NCI-H226 (cell line): ENCODE results near the gene HOXB5.

Experiments used
- DNase-seq: peaks from one replicate; pipeline ENCODE4 v3.0.0-alpha.2; 2015

HOXB5 gene

DNA sequence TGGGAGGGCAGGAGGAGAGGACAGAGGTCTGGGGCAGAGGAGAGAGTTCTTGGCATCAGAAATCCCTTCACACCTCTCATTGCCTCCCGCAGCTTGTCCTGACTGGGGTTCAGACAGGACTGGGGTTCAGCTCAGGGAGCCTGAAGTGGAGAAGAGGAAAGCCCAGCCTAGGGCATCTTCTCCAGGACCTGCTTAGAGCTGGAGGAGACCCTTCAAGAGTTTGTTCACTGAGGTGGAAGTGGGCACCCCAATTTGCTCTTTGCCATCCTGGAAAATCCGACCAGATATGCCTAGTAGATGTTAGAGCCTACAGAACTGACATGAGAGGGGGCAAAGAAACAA lies 5.5 kb downstream of the HOXB5 start:
- DNase-seq, result no peak

DNA sequence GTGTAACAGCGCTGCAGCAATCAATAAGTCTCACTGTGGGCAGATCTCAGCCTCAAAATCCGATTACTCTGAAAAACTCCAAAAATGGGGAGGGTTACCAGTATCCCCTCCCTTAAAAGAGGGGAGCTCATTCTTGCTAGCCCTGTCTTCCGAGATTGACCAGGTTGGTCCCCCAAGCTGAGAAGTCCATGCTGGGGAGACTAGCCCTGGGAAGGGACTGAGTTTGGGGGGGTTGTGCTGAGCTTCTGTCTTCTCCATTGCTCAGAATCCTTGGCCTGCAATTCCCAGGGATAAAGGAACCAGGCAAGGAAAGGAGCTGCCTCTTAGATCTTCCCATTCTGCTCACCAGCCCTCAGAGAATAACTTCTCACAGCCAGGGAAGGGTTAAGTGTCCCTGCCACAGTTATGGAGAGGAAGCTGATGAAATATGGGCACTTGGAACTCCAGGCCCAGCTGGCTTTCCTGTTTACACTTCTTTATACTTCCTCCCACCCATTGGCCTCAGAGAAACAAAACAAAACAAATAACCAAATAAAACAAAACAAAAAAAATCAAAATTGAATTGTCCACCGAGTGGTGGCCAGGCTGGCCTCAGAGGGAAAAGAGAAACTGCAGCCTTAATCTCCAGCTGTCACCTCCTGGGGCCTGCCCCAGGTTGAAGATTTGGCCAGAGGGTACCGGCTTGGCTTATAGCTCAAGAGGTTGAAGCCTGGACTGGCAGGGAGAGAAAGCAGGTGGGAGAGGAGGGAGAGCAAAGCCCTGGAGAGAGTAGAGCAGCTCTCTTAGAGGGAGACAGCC lies 6.1 kb downstream of the HOXB5 start:
- DNase-seq, result no peak

DNA sequence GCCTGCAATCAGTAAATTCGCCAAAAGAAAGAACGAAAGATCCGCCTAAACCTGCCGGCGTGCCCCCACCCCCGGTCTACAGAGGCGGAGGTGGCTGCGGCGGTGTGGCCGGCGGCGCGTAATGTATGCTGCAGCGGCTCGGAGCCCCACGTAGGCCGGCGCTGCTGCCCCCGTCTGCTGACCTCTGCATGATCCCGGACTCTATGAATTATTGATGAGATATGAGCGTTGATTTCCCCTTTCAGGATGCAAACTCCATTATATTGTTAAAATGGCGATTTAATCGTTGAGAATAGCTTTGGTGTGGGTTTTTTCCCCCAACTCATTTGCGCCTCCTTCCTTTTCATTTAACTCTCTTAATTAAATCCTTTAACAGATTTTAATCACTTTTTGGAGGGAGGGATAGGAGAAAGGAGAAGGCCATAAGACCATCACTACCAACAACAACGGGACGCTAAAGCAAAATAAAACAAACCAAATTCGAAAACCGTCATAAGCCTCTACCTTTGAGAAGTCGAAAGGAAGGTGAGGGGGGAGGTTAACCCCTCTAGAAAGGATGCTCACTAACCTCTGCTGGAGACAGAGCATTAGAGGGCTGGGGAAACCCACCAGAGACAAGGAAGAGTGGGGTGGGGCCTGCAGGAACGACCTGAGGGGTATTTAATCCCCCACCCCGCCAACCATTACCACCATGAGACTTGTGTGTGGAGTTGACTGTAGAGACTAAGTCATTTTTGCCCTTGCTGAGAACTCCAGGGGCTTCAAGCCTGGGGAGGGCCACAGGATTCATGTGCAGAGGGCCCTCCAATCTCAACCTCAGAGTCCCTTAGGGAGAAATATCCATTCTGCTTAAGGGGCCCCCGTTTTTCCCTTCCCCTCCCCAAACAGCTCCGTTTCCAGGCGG lies 7.0 kb downstream of the HOXB5 start:
- DNase-seq, result no peak

DNA sequence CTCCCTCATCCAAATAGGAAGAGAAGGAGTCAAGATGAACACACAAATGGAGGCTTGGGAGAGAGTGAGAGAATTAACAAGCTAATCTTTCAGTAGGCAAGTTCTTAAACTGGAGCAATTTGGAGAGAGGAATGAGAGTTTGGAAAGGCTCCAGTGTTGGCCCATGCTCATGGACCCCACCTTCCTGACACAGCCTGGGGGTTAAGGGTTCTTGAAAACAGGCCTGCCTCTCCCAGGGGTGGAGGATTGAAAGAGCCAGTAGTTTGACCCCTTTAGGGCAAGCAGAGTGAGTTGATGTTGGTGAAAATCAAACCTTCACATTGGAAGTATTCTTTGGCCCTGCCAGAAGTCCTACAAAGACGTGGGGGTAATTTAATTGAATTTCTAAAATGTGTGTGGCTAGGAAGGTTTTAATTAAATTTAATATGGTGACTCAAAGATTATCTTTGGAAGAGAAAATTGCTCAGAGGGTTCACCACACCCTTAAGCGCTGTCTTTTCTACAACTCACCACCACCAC lies 9.3 kb downstream of the HOXB5 start:
- DNase-seq, result no peak

DNA sequence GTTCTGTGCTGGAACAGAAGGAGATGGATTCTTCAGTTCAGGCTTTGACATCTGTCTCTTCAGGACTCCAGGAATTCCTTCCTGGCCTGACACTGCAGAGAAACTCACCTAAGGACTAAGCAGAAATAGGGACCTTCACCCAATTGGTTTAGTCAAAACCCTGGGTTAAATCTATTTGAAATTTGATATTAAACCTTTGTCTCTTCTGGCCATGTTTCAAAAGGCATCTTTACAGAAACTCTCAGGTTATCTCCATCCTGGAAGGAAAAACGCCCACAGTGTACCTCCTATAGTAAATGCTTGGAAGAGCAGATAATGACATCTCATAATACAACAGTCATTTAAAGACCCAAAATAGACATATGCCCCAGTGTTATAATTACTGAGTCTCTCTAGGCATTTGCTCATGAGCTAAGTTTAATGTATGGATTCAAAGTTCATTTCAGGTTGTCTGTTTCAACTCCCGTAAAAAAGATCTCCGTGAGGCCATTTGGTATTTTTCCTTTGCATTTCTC lies 9.8 kb downstream of the HOXB5 start:
- DNase-seq, result no peak

DNA sequence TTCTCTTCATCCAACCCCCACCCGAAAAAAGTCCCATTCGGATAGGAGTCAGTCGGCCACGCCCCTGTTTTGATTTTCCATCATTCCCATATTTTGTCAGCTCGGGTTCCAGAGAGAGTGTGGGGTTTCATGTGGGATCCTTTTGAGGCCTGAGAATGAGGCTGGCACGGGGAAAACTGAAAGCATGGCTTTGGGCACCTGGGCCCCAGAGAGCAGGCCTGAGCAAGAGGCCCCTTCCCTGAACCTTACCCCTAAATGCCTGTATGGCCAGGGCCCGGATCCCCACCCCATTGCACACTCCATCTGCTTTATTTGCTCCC lies 10.9 kb downstream of the HOXB5 start:
- DNase-seq, result no peak

DNA sequence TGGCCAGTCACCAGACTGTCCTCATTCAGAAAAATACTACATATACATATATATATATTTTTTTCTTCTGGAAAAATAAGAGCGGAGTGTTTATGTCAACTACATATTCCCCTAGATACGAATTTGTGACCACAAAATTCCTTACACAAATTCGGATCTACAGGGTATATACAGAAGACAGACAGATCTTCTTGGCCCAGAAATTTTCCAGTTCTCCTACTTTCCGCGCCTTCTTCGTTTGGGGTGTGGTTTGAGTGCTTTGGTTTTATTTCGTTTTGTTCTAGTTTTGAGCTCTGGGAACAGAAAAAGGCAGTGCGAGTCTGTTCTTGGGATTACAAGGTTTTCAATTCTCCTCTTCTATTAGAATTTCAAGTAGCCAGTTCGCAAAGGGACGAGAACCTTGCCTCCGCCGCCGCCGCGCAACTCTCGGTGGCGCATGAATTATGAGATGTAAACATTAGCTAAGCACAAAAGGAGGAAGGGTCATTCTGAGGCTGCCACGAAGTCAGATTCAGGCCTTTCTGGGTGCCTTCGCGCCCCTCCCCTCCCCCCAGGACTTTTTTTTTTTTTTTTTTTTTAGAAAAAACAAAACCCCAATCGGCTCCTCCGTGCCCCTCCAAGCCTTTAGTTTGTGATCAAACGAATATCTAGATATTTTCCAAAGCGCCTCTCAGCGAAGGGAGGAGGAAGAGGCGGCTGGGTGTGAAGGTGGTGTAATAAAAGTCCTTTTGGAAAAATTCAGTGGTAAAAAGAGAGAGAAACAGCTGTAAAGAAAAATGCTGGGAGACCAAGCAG lies 13.6 kb downstream of the HOXB5 start:
- DNase-seq, result no peak

DNA sequence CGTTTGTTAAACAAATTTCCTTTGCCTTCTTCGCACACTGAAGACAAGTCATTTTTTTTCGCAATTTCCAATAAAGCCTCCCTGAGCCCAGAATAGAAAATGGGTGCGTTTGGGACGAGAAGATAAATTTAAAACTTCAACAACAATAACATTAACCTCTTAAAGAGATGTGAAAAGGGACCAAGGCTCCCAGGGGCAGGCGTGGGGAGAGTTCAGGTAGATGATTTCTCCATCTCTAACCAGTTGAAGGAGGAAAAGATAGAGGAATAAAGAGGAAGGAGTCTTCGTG lies 14.2 kb downstream of the HOXB5 start:
- no peak for DNase-seq

DNA sequence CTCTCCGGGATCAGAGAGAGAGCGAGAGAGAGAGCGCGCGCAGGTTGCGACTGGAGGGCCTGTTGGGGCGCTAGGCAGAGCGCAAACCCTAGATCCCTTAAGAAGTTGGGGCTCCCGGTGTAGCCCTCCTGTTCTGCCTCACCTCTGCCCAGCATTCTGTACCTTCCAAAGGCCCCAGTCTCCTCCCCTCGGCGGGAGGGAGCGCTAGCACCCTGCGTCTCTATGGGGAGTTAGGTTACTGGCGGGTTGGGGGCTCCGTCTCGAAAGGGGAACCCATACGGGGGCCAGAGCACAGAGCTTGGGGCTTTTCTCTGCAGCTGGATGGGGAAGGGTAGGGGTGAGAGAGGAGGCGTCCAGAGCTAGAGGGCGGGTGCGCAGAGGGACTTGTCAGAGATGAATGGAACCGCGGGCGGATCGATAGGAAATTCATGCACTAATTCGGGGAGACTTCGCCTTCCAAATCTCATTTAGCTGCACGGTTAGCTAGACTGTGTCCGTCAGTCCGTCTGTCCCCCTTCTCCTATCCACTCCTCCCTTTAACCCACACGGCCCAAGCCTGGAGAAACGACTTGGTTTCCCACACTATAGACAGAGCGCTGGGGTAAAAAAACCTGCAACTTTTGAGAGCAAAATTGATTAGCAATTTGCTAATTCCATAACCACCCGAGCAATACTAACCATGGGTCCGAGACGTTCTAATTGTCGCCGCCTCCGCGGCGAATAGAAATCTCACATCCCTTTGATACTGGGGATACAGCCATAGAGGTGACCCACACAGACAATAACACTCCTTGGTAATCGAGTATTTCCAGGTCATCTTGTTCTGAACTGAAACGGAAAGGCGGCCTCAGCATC lies 14.7 kb downstream of the HOXB5 start:
- no peak for DNase-seq

DNA sequence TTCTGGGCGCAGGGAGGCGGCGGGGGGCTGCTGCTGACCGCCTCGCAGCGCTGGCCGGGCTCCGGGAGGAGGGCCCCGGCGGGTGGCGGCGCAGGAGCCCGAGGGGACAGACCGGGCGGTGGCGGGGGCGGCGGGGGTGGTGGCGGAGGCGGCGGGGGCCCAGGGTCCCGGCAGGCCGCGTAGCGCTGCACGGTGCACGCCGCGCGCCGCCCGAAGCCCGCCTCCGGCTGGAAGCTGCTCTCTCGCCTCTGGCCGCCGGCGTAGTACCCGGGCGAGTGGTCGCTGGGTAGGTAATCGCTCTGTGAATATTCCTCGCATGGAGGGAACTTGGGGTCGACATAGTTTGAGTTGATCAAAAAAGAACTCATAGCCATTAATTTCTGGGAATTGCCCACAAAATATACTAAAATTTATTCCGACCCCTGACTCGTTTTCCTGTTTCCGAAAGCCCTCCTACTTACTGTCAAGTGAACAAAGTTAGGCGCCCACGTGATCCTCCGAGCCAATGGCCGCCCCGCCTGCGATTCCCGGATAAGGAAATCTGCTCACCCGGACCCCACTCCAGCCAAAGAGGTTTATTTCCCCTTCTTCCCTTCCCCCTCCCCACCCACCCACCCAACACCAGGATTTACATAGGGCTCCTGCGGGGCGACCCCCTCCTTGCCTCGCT lies 15.5 kb downstream of the HOXB5 start, which contains the start of gene HOXB4:
Gene HOXB4, minus strand, starts transcription at position 405 of the 670 bp plus-strand sequence. Its CDS starts 31 bp downstream, at position 374.
- peak; percentile 75 for DNase-seq

DNA sequence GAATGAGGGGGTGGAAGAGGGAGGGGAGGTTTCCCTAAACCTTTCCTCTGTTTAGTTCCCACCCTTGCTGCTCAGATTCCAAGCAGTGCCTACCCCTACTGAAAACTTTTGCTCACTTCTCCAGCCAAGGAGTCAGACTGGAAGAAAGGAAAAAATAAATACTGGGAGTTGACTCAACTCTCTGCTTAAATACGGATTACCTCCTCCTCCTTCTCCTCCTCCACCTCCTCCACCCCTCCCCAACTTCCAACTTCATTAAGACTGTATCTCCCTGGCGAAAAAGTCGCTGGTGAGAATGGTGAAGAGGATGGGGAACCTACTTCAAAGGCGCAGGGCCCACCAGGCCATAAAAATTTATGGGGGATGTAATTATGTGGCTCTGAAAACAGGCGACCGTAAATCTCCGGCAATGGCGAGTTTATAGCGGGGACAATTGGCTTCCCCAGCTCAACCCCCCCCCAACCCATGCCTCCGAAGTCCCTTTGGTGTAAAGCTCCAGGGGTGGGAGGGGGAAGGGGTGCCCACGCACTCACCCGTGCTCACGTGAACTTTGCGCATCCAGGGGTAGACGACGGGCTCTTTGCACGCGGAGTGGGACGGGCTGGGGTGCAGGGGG lies 16.1 kb downstream of the HOXB5 start:
- peak; percentile 59 for DNase-seq

DNA sequence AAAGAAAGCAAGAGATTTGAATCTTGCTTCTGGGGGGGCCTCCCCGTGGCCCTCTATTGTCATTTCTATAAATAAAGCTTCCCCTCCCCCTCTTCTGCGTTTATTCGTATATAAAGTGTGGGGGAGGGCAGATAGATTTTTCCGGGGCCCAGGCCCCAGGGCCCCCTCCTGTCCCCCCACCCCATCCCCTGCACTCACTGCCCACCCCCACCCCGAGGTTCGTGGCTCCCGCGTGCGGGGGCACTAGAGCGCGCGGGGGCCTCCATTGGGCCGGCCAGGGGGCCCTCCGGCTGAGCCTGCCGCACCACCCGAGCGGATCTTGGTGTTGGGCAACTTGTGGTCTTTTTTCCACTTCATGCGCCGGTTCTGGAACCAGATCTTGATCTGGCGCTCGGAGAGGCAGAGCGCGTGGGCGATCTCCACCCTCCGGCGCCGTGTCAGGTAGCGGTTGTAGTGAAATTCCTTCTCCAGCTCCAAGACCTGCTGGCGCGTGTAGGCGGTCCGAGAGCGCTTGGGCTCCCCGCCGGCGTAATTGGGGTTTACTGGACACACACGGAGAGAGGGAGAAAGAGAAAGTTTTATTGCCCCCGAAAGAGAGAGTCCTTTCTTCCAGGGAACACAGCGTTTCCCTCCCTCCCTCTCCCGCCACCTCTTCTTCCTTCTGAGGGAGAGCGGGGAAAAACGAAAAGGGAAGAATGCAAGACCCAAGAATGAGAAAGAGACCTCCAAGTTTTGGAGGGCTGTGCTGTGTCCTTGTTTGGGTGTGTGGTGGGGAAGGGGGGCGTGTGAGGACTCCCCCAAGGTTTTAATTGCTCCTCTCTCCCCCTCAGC lies 16.9 kb downstream of the HOXB5 start:
- peak; percentile 90 for DNase-seq

DNA sequence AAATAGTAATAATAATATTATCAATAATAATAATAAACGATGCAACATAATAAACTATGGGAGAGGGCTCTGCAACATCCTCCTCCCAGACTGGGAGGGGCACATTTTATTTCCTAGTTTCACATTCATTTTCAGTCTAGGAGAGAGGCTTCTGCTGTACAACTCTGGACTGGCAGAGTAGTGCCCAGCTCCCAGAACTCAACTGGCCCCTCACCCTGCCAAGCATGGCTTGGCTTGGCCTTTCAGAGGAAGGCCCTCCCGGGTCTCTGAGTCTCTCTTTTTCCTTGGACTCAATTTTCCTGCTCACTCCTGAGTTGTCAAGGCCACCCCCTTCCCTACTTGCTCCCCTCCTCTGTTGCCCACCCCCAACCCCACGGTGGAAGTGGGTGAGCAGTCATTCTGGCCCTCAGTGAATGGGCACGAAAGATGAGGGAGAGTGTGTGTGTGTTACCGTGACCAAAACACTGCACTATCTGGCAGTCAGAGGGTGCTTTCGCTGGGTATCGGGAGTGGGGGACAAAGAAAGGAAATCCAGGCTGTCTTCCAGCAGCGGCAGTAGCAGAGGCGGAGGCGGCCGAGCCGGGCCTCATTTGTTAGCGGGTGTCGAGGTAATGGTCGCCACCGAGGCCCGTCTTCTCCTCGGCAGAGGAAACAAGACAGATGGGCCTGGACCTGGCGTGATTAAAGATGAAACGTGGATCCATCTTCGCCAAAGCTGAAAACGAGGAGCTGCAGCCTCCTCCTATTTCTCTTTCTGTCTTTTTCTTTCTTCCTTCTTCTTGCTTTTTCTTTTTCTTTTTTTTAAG lies 17.7 kb downstream of the HOXB5 start:
- no peak for DNase-seq

DNA sequence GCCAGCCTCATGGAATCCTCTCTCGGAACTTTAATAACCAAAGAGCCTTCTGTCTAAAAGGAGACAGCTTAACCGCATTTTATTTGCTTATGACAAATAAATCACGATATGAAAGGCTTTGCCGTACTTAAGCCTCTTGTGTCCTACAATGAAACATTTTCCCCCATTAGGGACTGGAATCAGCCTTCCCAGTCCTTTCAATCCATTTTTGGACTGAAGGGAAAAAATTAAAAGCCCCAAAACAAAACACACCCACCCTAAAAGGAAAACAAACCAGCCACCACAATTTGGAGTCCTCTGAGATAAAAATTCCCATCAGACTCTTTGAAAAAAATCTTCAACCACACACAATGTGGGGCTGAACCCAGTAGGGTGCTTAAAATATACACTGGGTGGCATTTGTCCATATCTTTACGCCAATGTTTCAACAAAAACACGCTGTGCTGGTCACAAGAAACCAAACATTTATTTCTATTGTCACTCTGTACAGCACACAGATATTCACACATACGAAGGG lies 18.5 kb downstream of the HOXB5 start:
- DNase-seq, result no peak

DNA sequence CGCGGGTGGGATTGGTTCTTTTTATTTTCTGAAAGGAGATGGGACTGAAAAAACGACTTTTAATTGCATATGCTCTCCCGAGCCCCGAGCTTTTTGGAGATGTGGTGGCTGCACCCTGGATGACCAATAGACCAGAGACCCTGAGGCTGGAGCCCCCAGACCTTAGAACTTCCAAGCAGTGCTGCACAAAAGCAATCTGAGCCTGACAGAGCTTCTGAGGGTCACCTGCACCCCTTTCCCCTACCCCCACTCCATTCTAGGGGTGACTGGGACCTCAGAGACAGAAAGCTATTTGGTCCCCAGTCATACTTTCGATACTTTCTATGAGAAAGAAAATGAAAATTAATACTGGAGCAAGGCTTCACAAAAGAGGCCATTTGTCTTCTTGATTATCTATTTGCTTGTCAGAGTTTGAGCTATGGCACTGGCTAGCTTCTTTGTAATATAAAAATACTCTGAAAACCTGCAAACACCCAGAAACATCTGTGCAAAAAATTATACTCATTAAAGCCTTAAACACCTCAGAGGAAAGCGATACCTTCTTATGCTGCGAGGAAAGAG lies 19.0 kb downstream of the HOXB5 start:
- DNase-seq, result no peak

DNA sequence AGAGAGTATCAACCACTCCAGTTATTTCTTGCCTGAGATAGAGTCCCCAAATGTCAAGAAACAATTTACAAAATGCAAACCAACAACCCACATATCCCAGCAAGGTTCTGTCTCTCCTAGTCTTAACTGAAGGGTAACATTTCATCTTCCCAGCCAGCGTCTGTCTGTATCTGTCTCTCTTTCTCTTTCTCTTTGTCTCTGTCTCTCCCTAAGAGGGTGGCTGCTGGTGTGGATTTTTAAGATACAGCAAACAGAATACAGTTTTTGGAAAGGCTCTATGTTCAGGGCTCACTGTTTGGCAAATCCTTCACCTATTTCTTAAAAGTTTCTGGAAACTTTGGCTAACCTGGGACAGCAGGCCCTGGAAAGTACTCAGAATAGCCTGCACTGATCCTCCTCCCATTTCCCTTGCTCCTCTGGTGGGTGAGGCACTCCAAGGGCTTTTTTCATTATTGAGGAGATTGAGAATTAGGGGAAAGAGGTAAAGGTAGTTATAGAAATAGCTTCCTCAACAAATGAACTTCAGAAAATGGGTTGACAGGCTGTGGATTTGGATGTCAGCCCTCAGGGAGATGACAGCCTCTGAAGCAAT lies 21.7 kb downstream of the HOXB5 start:
- no peak for DNase-seq

DNA sequence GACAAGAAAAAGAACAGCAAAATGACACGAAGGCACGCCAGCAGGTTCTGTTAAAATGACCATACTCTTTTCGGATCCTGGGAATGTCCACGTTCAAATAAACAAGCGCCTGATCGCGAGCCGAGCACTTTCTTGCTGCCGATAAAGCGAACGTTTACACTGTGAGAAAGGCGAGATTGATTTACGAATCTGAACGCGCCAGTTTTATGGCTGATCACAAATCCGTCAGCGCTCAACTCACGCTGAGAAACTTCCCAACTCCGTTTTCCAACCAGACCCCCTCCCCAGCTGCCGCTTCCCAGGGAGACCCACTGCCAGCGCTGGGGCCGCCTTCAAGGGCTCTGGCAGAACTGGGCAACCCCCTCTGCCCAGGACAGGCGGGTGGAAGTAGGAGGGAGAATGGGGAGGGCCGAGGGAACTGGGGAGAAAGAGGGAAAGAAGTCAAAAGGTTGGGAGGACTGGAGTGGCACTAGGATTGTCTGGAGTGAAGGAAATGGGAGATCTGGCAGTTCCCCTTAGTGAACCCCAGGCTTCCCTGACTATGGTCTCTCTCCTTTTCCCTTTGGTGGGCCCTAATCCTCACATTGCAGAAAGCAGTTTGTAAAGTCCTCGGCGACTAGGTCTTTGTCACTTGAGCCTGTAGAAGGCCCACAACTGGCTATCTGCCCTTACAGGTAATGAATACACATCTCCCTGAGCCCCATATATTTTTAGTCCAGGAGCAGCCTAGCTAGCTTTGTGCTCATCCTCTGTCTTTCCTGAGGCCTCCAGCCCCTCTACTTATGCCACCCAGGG lies 22.4 kb downstream of the HOXB5 start:
- DNase-seq, result no peak
